A172 (cell line): Measurements from ENCODE around the gene FAM110A. TPM values are rescaled to one million over a fixed set of nuclear protein-coding genes. Genes with fewer than 3 reads are reported as not detected.
"Not testable (repeated sequence)": the region's sequence is repeated elsewhere in the genome, so short reads cannot be mapped to it uniquely, and the experiment has no call there.

Experiments used
- DNase-seq: peaks from one replicate; pipeline ENCODE4 v3.0.0-alpha.2; 2015; ENCODE audit warnings: low spot score
- total RNA-seq: library from RNA; depleted of rRNA; stranded (reverse); fragments of >200 nt; shearing (Covaris generic); gene quantifications from 2 replicates; pipeline ENCODE4 v1.2.3, GENCODE V29; 2014; rRNA removed

Gene FAM110A
- total RNA-seq: 11.7 and 15.0 TPM in 2 replicates

GRCh38 chr20:833450-834150, at the start of gene FAM110A:
Gene FAM110A, plus strand, starts transcription at chr20:833715. Its CDS starts 11,090 bp downstream, at chr20:844805.
- DNase-seq: peak; percentile 95

DNA sequence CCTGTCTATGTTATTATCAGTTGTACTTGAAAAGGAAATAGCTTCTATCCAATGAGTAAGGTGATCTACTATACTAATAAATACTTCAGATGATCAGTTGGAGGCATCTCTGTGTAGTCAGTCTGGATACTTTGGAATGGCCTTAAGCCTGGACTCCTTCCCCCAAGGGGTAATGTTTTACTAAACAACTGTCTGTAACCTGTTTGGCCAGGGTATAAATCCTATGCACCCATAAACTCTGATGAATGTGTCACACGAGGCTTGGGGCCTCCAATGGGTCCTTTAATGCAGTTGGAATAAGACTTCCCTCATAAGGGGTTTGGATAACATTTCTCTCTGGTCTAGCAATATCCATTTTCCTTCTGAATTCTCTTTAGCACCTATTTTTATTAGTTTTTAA, 45.7 kb upstream of the FAM110A start:
- DNase-seq: no peak

DNA sequence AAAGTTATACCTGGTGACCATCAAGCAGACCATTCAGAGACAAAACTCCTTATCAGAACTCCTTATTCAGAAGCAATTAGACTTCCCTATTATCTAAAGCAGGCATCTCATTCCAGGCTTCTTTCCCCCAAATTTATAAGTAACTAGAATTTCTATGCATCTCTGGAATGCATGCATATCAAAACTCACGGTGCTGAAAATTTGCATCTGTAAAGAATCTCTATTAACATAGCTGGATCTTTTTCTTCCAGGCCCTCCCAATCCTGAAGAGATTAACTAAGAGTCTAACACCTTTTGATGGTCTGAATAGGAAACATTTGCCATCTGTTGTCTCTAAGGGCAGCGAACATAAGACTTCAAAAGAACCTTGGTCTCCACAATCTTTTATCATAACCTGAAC, 42.5 kb upstream of the FAM110A start:
- no peak for DNase-seq

DNA sequence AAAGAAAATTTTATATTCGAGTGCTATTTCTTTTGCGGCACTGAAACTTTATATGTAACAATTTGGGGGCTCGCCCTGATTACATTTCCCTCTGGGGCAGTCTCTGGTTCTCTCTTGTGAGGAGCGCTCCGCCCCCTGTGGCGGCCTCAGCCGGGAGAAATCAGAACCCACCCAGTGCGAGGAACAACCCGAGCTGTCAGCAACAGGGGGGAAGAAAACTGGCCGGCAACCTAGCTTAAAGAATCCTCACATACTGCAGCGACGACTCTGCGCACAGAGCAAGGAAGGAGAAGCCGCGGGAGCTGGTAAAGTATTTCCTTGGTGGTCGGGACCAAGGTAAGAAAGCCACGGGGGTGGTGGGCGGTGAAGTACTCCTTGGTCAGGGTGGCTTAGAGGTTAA, 41.3 kb upstream of the FAM110A start:
- no peak for DNase-seq

- no peak for DNase-seq
These were observed 36.6 kb upstream of the FAM110A start for GRCh38 chr20:796921-797320.

GRCh38 chr20:798746-799145, 34.8 kb upstream of the FAM110A start:
- DNase-seq: not testable (repeated sequence)

GRCh38 chr20:800026-800425, 33.5 kb upstream of the FAM110A start:
- not testable (repeated sequence) for DNase-seq

DNA sequence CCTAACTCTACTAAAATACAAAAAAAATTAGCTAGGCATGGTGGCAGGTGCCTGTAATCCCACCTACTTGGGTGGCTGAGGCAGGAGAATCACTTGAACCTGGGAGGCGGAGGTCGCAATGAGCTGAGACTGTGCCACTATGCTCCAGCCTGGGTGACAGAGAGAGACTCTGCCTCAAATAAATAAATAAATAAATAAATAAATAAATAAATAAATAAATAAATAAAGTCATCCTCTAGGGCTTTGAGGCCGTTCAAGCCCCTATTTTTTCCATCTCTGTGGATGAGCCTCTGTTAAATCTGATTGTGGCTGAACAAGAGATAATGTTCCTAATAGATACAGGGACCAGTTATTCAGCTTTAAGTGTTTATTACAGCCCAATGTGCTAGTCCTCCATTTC, 31.8 kb upstream of the FAM110A start:
- no peak for DNase-seq

DNA sequence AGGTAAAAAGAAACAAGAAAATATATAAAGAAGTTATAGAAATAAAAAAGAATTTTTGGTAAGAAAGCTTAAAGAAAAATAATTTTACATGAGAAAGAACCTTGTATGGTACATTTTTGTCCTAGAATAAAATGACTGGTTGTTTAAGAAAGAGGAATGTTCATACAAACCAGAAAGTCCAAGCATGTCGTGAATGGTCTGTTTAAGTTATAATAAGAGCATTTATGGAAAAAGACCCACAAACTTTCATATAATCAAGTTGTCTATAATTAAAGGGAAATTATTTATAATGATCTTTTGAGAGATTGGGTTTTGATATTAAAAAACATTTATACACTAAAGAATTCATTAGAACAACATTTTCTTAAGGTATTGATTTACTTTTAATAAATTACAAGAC, 27.8 kb upstream of the FAM110A start:
- DNase-seq: peak; percentile 32

DNA sequence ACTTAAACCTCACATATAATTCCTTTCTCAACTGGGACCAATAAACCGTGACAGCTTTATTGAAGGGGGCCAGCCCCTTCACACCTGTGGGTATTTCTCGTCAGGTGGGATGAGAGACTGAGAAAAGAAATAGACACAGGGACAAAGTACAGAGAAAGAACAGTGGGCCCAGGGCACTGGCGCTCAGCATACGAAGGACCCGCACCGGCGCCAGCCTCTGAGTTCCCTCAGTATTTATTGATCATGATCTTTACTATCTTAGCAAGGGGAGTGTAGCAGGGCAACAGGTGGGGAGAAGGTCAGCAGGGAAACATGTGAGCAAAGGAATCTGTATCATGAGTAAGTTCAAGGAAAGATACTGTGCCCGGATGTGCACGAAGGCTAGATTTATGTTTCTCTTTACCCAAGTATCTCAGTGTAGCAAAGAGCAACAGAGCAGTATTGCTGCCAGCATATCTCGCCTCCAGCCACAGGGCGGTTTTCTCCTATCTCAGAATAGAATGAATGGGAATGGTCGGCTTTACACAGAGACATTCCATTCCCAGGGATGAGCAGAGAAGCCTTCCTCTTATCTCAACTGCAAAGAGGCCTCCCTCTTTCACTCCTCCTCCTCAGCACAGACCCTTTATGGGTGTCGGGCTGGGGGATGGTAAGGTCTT, 21.6 kb upstream of the FAM110A start:
- DNase-seq: not testable (repeated sequence)

DNA sequence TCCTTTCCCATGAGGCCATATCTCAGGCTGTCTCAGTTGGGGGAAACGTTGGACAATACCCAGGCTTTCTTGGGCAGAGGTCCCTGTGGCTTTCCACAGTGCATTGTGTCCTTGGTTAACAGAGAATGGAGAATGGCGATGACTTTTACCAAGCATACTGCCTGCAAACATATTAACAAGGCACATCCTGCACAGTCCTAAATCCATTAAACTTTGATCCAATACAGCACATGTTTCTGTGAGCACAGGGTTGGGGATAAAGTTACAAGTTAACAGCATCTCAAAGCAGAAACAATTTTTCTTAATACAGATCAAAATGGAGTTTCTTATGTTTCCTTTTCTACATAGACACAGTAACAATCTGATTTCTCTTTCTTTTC, 21.1 kb upstream of the FAM110A start:
- not testable (repeated sequence) for DNase-seq

DNA sequence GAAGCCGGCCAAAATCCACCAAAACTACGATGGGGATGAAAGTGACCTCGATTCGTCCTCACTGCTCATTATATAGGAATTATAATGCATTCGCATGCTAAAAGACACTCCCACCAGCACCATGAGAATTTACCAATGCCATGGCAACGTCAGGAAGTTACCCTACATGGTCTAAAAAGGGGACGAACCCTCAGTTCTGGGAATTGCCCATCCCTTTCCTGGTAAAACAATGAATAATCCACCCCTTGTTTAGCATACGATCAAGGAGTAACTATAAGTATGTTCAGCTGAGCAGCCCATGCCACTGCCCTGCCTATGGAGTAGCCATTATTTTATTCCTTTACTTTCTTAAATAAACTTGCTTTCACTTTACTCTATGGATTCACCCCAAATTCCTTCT, 20.1 kb upstream of the FAM110A start:
- DNase-seq: no peak

DNA sequence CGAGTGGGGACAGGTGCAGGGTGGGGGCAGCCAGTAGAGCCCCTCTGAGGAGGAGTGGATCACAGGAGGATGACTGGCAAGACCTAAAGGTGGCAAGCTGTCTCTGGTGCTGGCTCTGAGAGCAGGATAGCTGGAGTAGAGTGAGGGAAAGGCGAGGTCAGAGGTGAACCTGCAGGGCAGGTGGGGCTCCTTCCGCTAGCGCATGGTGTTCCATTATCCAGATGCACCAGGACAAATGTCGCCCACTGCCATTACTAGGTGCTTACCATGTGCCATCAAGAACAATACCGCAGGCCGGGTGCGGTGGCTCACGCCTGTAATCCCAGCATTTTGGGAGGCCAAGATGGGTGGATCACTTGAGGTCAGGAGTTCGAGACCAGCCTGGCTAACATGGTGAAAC, 18.3 kb upstream of the FAM110A start:
- DNase-seq: no peak

- DNase-seq: peak; percentile 73
These were observed 17.5 kb upstream of the FAM110A start for GRCh38 chr20:815914-816606.

DNA sequence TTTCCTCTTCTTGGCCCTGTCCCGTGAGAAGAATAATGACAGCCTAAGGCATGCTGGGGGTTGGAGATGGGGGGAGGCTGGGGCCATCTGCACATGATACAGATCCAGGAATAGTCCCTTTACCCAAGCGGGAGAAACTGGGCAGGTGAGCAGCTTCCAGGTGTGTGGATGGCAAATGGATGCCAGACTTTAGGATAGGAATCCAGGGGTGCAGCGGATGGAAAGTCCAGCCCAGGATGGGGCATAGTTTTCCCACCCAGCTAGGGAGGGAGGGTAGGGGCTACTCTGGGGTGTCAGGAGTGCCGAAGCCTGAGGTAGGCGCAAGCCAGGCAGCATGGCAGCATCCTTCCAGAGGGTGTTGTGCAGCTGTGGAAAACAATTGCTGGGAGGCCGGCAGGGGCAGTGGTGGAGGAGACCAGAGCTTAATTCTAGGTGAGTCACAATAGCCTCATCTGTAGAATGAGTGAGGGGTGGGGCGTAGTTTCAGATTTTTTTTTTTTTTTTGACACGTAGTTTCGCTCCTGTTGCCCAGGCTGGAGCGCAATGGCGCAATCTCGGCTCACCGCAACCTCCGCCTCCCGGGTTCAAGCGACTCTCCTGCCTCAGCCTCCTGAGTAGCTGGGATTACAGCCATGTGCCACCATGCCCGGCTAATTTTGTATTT, 15.4 kb upstream of the FAM110A start:
- DNase-seq: no peak

DNA sequence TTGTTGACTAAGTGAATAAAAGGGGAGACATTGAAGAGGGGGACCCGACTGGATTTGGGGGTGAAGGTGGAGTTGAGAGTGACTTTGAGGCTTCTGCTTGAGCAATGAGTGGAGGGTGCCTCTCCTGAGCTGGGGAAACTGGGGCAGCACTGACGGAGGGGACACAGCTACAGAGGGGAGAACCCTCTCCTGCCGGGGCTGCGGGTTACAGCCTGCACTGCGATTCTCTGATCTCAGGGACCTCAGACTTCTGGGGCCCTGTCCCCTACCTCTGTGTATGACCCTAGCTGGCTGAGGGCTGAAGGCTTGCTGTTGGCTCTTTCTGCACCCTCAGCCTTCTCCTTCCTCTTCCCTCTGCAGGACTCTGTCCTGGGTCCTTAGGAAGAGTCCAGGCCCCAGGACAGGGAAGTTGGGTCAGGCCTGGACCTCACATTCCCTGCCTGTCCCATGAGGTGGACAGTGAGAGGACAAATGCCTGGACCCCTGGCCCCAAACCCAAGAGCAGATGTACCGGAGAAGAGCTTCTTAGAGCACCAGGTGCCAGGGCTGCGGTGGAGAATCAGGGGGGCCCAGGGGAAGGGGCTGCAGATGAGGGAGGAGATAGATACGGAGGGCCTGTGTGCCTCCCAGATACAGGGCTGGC, 13.7 kb upstream of the FAM110A start:
- DNase-seq: no peak

- no peak for DNase-seq
These were observed 13.1 kb upstream of the FAM110A start for GRCh38 chr20:820323-820953.

- no peak for DNase-seq
These were observed 12.3 kb upstream of the FAM110A start for GRCh38 chr20:821046-821730.

- no peak for DNase-seq
These were observed 11.8 kb upstream of the FAM110A start for GRCh38 chr20:821731-822065.

DNA sequence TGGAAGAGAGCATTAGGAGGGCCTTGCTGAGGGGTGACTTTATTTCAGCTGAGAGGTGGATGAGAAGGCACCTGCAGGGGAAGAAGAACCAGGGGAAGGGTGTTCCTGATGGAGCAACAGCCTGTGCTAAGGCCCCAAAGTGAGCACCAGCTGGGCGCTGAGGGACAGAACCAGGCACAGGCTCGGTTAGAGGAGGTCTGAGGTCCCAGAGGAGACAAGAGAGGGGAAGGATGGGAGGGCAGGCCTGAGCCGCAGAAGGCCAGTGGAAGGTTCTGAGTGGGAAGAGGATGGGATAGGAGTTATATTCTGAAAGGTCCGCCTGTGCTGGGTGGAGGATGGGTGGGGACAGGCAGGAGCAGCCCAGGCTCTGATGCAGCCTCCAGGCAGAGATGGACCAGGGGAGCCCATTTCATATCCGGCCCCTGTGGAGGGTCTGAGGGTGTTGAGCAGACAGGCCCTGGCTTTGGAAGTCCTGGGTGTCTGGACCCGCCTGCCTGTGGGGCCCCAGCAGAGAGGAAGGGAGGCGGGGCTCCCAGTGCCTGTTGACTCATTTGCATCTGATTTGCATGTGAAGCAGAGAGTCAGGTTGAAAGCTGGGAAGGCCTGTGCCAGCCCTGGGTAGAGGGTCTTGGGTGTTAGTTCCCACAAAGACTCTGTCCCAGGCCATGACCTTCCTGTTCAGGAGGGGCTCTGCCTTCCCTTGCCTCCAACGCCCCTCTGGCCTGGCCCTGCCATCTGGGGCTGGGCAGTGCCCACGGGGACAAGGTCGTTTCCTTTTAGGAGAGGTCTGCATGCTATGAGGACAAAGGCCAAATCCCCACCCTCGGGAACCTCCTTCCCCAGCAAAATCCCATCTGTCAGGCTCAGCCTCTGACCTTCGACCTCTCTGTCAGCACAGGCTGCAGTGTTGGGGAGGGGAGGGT, 10.6 kb upstream of the FAM110A start:
- no peak for DNase-seq
